ENCODE results near the gene MCF2L.
"Not testable (repeated sequence)": the region's sequence is repeated elsewhere in the genome, so short reads cannot be mapped to it uniquely, and the experiment has no call there.

Gene MCF2L

DNA sequence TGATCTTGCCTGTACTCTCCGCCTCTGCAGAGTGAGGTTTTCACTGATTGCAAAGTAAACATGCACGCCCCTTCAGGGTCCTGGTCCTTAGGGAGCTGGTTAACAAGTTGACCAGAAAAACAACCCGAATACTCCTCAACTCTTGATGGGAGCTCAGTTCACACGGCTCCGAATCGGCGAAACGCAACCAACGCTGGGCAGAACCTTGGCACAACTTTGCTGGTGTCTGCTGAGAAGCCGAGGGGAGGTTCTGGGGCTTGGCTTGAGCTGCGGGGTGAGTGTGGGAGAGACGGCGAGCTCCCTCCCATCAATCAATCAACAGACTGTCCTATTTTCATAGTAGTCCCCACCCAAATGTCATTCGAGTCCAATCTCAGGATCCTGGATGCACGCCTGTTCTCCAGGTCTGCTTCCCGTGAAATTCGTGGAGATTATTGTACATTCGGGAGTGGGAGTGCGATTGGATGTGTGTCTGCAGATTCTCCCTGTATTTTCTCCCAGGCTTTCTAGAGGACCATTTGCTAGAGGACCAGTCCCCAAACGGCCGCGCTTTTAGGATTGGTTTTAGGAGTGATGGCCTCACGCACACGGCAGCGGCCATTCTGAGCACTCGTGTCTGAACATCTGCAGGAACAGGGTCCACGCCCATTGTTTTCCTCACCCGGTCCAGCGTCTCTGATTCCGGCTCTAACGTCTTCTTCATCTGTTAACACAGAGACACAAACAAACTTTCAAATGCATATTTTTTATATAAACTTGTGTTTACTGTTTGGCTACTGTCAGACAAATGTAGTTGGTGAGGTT is 85.0 kb downstream of the MCF2L start:
- DNase-seq, result no peak

DNA sequence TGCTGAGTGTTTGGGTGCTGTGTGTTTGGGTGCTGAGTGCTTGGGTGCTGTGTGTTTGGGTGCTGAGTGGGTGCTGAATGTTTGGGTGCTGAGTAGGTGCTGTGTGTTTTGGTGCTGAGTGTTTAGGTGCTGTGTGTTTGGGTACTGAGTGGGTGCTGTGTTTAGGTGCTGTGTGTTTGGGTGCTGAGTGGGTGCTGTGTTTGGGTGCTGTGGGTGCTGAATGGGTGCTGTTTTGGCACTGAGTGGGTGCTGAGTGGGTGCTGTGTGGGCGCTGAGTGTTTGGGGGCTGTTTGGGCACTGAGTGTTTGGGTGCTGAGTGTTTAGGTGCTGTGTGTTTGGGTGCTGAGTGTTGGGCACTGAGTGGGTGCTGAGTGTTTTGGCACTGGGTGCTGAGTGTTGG is 88.1 kb downstream of the MCF2L start:
- no peak for DNase-seq

DNA sequence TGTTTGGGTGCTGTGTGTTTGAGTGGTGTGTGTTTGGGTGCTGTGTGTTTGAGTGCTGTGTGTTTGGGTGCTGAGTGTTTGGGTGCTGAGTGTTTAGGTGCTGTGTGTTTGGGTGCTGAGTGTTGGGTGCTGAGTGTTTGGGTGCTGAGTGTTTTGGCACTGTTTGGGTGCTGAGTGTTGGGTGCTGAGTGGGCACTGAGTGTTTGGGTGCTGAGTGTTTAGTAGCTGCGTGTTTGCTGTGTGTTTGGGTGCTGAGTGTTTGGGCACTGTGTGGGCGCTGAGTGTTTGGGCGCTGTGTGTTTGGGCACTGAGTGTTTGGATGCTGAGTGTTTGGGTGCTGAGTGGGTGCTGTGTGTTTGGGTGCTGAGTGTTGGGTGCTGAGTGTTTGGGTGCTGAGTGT is 88.5 kb downstream of the MCF2L start:
- DNase-seq, result not testable (repeated sequence)

DNA sequence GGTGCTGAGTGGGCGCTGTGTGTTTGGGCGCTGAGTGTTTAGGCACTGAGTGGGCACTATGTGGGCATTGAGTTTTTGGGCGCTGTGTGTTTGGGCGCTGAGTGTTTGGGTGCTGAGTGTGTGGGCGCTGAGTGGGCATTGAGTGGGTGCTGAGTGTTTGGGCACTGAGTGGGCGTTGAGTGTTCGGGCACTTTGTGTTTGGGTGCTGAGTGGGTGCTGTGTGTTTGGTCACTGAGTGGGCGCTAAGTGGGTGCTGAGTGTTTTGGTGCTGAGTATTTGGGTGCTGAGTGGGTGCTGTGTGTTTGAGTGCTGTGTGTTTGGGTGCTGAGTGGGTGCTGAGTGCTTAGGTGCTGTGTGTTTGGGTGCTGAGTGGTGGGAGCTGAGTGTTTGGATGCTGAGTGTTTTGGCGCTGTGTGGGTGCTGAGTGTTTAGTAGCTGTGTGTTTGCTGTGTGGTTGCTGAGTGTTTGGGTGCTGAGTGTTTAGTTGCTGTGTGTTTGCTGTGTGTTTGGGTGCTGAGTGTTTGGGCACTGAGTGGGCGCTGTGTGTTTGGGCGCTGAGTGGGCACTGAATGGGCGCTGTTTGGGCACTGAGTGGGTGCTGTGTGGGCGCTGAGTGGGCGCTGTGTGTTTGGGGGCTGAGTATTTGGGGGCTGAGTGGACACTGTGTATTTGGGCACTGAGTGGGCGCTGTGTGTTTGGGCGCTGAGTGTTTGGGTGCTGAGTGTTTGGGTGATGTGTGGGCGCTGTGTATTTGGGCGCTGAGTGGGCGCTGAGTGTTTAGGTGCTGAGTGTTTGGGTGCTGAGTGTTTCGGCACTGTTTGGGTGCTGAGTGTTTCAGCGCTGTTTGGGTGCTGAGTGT is 89.3 kb downstream of the MCF2L start:
- DNase-seq, result no peak

DNA sequence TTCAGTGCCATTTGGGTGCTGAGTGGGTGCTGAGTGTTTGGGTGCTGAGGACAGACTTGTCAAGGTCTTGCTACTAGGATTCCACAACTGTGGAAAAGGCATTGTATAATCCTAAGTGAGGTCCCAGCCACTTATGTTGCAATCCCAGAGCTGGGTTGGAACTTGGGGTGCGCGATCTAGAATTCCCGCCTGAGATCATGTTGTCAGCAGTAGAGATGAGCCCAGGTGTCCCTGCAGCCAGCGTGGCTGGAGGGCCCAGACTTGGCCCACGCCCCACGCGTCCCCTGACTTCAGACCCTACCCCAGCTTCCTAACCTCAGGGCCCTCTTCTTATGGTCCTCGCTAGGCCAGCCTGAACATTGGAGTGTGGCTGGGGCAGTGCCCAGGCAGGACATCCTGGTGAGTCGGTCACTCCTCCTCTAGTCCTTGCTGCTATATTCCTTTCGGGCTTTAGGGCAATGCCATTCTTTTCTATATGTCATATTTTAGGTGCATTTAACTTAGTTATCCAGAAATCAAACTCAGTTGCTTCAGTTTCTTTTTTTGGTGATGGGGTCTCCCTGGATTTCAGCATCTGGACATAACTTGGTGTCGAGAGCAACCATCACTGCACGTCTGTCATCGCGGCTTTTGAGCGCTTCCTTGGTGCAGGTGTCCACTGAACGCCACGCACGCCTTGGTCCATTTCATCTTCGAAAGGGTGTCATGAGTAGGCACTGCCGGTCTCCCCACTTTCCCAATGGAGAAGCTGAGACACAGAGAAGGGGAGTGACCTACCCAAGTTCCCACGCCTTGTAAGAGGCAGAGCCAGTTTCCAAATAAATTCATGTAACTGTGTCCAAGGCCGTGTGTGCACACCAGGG is 90.2 kb downstream of the MCF2L start:
- no peak for DNase-seq

DNA sequence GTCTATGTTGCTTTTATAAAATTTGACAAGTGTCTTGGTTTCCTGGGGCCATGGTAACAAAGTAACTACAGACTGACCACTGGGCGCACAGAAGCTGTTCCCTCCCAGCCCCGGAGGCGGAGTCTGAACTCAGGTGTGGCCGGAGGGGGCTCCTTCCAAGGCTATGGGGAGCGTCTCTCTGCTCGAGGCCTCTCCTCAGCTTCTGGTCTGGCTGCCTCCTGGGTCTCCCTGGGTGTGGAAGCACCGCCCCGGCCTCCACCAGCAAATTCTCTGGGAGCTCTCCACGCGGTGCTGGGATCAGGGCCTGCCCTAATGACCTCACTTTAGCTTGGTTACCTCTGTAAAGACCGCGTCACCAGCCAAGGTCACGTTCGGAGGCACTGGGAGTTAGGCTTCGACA is 90.9 kb downstream of the MCF2L start:
- DNase-seq, result no peak

DNA sequence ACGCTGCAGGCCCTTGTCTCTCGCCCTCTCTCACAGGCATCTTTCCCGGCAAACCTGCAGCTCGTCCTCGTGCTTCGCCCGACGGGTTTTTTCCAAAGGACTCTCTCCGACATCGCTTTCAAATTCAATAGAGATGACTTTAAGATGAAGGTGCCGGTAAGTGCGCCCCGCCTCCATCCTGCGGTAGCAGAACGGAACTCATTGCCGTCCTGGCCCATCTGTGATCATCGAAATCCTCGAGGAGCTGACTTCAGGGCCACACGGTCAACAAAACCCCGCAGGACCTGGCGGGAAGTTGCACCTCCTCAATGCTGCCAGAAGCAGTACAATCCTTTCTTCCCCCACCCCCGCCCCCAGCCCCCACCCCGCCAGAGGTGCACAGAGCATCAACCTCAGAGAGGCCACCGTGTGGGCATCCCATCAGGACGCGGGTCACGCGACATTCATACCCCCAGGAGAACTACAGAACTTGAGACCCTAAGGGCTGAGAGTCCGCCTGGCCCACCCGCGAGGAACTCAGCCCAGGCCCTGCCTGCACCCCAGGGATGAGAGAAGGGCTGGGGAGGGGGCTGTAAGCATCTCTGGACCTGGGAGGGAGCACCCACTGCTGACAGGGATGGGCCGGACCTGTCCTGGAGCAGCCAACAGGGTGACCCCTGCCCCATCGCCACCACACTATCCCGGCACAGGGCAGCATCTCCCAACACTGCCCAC is 91.7 kb downstream of the MCF2L start:
- DNase-seq, result no peak

DNA sequence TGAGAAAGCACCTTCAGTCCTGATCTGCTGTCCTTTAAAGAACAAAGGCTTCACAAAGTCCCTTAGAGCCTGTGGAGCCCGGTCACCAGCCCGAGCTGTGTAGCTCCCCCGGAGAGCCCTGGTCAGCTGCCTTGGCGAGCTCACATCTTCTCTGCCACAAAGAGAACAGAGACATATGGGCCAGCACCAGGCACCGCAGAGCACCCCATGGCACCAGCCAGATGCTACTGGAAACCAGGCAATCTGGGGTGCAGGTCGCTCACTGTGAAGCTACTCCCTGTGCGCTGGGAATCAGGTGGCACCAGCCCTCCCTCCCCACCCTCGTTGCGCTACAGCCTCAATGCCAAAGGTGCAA is 92.2 kb downstream of the MCF2L start:
- DNase-seq, result no peak

DNA sequence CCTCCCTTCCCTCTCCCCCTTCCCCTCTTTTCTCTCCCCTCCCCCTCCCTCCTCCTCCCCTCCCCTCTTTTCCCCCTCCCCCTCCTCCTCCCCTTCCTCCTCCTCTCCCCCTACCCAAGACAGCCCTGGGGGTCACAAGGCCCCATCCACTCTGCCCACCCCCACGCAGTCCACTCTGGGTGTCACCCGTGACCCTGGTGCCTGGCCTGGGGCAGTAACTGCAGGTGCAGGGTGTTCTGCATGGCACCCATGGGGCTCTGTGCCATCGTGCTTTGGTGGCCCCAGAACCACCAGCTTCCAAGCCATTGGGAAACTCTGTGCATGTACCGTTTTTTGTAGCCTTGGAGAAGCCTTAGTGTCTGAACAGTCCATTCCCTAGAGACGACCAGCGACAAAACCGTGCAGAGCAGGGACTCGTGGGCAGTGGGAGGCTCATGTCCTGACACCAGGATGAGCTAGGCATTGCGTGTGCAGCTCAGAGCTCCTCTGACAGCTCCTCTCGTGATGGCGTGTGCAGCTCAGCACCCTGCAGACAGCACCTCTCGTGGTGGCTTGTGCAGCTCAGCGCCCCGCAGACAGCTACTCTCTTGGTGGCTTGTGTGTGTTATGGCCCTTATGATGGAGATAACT is 92.9 kb downstream of the MCF2L start:
- no peak for DNase-seq

DNA sequence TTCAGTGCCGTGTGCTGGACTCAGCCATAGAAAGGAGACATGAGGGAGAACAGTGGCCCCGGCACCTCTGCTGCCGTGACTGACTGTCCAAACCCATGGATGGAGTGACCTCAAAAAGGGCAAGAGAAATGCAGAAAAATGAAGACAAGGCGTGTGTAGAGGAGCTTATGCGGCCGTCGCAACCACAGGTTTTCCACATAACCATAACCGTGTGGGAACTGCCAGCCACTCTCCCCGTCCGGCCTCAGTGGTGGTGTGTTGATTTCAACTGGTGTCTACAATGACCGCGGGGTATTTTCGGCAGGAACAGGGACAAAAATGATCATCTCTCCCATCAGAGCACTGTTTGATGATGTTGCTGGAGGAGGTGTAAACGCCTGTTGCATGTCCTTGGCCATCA is 93.7 kb downstream of the MCF2L start:
- no peak for DNase-seq

DNA sequence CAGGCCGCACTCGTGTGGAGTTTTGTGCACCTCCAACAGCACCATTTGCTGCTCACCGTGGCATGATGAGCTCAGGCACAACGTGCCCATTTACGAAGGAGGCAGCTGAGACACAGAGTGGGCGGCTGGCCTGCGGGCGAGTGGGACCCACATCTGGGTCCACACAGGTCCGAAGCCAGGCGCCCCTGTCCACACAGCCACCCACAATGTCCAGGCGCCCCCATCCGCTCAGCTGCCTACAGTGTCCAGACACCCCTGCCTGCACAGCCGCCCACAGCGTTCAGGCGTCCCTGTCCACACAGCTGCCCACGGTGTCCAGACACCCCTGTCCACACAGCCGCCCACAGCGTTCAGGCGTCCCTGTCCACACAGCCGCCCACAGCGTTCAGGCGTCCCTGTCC is 94.1 kb downstream of the MCF2L start:
- no peak for DNase-seq

DNA sequence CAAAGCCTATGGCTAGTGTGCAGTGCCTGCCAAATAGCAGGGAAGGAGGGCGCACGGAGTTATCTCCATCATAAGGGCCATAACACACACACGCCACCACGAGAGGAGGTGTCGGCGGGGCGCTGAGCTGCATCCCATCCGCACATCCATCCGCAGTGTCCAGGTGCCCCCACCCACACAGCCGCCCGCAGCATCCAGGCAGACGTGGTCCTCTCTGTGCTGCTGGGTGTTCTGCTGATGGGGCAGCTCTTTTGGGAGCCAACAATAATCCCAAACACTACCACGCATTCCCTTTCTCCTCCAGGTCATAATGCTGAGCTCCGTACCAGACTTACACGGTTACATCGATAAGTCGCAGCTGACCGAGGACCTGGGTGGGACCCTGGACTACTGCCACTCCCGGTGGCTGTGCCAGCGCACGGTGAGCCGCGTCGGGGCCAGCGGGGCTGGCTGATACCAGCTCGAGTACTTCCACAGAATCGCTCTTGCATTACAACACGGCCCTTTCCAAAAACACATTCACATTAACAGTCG is 95.1 kb downstream of the MCF2L start:
- no peak for DNase-seq

DNA sequence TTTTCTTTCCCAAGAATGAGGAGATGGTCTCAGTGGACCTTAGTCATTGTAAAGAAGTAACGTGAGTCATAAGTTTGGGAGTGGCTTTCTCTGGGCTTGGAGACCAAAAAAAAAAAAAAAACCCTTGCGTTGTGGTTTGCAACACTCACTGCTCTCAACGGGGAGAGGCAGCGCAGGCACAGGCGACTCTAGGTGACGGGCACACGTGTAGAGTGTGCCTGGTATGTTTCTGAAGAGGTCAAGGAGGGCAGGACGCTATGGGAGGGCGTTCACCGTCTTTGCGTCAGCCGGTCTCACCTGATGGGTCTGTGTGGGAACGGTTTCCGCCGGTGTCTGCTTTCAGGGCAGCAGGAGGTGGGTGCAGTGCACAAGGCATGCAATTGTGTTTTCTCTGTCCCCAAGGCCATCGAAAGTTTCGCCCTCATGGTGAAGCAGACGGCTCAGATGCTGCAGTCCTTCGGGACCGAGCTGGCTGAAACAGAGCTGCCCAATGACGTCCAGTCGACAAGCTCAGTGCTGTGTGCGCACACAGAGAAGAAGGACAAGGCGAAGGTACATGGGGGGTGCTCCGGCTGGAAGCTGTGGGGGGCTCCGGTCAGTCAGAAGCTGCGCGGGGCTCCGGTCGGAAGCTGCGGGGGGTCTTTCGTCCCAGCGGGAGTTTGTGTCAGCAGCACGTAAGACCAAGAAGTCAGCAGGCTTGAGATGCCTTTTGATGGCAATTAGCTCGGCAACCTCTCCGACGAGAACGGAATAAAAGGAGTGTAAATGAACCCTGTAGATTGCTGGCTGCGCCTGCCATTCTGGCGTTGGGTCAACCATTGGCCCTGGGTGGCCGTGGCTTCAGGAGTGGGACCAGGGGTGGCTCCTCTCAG is 95.8 kb downstream of the MCF2L start:
- no peak for DNase-seq

DNA sequence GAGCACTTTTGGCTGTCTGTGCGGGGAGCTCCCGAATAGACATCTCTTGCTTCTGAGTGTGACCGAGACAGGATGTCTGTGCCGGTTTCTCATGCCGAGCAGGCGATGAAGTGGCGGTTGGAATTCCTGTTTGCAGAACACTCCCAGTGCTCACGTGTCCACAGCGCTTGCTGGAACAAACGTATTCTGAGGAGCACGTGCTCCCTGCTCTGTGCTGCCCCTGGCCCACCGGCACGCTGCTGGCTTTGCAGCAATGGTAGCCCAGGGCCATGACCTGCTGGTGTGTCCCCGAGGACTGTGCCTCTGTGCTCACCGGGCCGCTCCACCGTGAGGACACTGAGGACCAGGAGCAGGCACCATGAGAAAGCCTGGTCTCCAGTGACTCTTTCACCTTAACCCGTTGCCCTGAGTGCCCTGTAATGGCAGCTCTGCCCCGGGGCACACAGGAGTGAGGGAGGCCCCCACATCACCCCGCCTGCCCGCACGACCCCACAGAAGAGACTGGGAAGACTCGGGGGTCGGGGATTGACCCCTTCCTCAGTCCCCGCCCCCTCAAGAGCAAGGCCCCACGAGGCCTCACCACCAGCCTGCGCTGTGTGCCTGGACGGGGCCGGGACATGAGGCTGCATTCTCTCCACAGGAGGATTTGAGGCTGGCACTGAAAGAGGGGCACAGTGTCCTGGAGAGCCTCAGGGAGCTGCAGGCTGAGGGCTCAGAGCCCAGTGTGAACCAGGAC is 96.6 kb downstream of the MCF2L start:
- DNase-seq, result no peak

DNA sequence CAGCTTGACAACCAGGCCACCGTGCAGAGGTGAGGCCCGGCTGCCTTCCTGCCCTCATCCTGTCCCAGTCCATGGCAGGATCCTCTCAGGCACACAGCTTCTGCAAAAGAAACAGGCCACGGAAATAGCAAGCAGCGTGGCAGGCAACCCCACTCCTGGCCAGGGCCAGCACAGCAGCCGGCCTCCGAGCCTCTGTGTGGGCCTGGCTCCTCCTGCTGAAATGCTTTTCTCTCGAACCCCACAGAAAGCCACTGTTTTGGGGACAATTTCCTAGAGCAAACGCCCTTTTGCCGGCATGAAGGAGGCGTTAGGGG is 97.1 kb downstream of the MCF2L start:
- DNase-seq, result no peak

DNA sequence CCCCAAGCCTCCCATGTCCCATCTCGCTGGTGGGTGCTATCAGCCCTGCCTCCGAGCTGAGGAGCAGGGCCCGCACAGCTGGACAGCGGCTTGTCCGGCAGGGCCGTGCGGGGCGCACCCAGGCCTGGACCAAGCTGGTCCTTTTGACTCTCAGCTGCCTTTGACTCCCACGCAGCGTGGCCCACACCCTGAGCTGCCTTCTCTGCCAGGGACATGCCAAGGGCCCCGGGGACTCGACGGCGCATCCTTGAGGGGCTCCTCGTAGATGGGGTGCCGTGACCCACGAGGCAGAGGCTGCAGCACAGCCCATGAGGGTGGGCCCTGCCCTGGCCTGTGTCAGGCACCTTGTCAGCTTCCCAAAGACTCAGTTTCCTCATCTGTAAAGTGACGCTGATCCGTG is 97.7 kb downstream of the MCF2L start:
- DNase-seq, result no peak

DNA sequence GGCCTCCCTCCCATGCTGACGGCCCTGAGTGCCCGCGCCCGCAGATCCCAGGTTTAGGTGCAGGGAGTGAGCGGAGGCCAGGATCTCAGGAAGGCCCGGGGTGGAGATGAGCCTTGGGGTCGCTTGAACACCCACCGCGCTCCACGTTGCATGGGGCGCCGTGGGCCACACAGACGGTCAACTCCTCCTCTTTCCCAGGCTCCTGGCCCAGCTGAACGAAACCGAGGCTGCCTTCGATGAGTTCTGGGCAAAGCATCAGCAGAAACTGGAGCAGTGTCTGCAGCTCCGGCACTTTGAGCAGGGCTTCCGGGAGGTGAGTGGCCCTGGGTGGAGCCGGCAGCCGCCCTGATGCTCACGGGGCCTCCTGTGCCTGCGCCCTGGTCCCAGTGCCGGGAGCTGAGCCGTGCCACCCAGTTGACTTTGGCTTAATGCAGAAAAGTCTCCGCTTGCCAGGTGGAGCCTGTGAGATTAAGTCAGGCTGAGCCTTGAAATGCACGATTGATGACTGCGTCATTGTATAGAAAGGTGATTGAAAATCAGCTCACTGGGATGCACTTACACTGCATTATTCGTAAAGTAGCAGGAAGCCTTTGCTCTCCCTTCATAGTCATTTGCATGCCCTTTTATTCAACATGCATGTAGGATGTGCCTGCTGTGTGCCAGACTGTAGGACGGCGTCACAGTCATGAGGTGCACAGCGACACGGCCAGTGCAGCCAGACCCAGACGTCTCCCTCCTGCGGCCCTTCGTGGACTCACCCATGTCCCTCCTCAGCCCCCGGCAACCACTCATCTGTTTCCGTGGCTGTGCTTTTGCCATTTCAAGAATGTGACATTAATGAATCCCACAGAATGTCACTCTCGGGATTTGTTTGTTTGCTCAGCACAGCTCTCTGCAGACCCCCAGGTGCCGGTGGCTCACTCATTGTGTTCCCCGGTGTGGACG is 101.1 kb downstream of the MCF2L start:
- no peak for DNase-seq

DNA sequence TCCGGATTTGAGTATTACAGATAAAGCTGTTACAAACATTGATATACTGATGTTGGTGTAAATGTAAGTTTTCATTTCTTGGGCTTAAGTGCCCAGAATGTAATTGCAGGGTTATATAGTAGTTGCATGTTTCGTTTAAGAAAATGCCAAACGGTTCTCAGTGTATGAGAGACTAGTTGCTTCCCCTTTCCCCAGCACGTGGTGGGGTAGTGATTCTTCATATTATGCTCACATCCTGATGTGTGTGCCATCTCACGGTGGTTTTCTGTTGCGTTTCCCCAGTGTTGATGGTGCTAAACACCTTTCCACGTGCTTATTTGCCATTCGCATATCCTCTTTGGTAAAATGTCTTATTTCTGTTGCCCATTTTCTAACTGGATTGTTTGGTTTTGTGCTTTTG is 101.8 kb downstream of the MCF2L start:
- DNase-seq, result no peak

DNA sequence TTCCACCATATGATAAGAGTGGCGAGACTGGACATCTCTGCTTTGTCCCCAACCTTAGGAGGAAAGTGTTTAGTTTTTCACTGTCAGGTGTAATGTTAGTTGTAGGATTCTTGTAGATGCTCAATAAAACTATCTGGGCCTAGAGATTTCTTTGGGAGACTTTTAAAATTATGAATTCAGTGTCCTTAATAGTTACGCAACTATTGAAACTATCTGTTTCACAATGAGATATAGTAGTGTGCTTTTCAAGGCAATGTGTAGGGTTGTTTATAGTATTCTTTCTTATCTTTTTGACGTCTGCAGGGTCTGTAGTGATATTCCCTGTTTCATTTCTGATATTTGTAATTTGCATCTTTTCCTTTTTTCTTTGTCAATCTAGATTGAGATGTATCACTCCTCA is 103.4 kb downstream of the MCF2L start:
- no peak for DNase-seq
